ENCODE data around the gene ADAMTS9. TPM values are rescaled to one million over a fixed set of nuclear protein-coding genes. Genes with fewer than 3 reads are reported as not detected.

The ADAMTS9 gene
- total and polyA plus RNA-seq, 2 of the 13 experiments (the other 11 are each of a cell fraction or from before 2014, with no cell fraction given): 0.02 to 0.09 TPM

DNA sequence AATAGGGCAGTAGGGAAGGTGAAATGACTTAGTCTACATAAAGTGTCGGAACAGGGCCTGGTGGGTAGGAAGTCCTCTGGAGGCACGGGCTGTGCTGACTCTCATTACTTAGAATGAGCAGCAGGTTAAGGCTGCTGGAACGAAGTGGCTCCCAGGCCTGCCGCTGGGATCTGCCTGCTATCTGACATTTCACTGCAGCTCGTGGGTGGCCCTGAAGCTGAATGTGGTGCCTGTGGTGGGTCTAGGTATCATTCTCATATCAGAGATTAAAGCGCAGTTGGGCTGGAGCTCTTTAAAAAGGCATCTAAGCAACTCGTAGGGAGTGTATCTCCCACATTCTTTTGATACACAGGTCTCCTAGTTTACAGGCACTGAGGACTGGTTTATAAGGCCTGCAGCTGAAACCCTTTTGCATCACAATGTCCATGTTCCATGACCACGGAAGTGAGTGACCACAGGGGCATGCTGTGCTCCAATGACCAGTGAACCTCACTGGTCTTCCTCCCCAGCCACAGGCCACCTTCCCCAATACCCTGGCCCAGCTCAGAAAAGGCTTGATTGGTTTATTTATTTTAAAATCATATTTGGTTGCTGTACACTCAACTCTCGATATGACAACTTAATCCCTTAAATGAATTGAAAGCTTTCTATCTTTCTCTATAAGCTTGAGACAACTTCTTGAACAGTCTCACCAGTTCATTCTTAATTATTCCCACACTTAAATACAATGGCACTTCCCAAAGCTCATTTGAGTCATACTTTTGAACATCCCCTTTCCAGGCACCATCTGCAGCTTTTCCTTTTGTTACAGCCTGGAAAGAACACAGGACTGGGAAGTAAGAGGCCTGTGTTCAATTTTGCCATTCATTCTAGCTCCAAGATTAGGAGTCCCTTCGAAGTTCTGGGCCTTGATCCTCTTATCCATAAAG is 19.0 kb downstream of the ADAMTS9 start (continued):
- TF ChIP-seq, protein P1, sequence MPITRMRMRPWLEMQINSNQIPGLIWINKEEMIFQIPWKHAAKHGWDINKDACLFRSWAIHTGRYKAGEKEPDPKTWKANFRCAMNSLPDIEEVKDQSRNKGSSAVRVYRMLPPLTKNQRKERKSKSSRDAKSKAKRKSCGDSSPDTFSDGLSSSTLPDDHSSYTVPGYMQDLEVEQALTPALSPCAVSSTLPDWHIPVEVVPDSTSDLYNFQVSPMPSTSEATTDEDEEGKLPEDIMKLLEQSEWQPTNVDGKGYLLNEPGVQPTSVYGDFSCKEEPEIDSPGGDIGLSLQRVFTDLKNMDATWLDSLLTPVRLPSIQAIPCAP (CRISPR knock-in tag; IDR thresholded peaks at IDR 0.05; ENCODE audit: low read depth): no peak
- TF ChIP-seq FOXK1 (CRISPR knock-in tag; IDR thresholded peaks at IDR 0.05; ENCODE audit: borderline replicate concordance, low read depth) (no peak), TCF12 (IDR thresholded peaks at IDR 0.05) (no peak), TCF12 (CRISPR knock-in tag; IDR thresholded peaks at IDR 0.05) (no peak)

DNA sequence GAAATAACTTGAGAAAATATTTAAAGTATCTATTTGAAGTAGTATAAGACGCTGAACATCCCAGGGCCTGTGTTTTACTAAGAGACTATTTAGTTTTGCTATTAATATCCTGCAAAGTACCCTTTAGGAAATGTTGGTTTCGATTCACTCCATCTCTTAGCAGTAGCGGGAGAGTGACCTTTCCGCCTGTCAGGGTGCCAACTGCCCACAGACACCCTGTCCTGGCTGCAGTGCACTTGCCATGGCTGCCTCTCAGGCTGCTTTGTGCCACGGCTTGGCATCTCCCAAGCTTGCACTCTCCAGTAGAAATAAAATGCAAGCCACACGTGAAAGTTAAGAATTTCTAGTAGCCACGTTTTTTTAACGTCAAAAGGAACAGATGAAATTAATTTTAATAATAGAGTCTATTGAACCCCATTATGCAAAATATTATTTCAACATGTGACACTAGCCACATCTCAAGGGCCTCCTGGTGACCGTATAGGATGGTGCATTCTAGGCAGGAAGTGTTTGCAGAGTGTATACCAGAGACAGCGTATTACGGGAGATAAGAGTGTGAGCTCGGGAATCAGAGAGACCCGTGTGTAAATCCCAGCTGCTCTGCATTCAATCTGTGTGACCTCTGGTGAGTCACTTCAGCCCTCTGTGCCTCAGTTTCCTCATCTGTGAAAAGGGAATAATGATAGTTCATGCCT is 19.8 kb downstream of the ADAMTS9 start:
- Histone ChIP-seq H3K79me2 (ENCODE audit: insufficient read depth, low read length) (no peaks in the 10 kb centered on the region), H3K4me2 (ENCODE audit: low read depth, low read length) (no peak overlapping the region), H3K4me3 (replicated peaks in 1 of 3; ENCODE audit: insufficient read depth in 1 of 3, low read depth in 2 of 3, low read length in 3 of 3) (no peak overlapping the region), H2AFZ (ENCODE audit: low read length) (no peak overlapping the region), H3K9me3 (ENCODE audit: low read length) (no peaks in the 10 kb centered on the region), H3K36me3 (replicated peaks in 1 of 2; ENCODE audit: control insufficient read depth in 1 of 2, insufficient read depth in 2 of 2, low read length in 2 of 2) (no peaks in the 10 kb centered on the region), H3K27me3 (ENCODE audit: control insufficient read depth in 1 of 2, insufficient read depth in 2 of 2, low read length in 2 of 2) (no peaks in the 10 kb centered on the region), H4K20me1 (ENCODE audit: insufficient read depth, low read length) (no peaks in the 10 kb centered on the region), H3K27ac (ENCODE audit: extremely low read length, insufficient read depth, low read length) (no peak overlapping the region), H3K4me1 (ENCODE audit: insufficient read depth, low read length) (no peaks in the 10 kb centered on the region), H3K9ac (ENCODE audit: insufficient read depth, low read depth, low read length) (no peak overlapping the region)
- in situ Hi-C loops (cut with HindIII; ENCODE audit: extremely low pct_ligation_motif_present, low pct_unique_long_range_greater_than_20kb): no loop called here
- POLR2A ChIA-PET: no interaction called here
- DNase-seq (ENCODE audit: low spot score): no peak
- WGBS (ENCODE audit: low lambda C conversion rate): 63% methylated on average over 13 of the region's 13 CpGs
- no peak for ATAC-seq
- no peak for FAIRE-seq
- intact Hi-C loops (cut with micrococcal nuclease; ENCODE audit: unreplicated experiment): no loop called here
- CTCF ChIA-PET (ENCODE audit: low intra/inter-chr PET ratio, low total read pairs): no interaction called here
- BruUV-seq (replicated peaks): no TSS peak
- TF ChIP-seq, protein P2, sequence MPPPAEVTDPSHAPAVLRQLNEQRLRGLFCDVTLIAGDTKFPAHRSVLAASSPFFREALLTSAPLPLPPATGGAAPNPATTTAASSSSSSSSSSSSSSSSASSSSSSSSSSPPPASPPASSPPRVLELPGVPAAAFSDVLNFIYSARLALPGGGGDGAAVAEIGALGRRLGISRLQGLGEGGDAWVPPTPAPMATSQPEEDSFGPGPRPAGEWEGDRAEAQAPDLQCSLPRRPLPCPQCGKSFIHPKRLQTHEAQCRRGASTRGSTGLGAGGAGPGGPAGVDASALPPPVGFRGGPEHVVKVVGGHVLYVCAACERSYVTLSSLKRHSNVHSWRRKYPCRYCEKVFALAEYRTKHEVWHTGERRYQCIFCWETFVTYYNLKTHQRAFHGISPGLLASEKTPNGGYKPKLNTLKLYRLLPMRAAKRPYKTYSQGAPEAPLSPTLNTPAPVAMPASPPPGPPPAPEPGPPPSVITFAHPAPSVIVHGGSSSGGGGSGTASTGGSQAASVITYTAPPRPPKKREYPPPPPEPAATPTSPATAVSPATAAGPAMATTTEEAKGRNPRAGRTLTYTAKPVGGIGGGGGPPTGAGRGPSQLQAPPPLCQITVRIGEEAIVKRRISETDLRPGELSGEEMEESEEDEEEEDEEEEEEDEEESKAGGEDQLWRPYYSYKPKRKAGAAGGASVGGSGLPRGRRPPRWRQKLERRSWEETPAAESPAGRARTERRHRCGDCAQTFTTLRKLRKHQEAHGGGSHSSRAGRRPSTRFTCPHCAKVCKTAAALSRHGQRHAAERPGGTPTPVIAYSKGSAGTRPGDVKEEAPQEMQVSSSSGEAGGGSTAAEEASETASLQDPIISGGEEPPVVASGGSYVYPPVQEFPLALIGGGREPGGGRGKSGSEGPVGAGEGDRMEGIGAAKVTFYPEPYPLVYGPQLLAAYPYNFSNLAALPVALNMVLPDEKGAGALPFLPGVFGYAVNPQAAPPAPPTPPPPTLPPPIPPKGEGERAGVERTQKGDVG (CRISPR knock-in tag; IDR thresholded peaks at IDR 0.05; ENCODE audit: borderline replicate concordance): no peak
- TF ChIP-seq HNRNPK (IDR thresholded peaks at IDR 0.05; ENCODE audit: low read depth, low read length, poor library complexity, severe bottlenecking) (no peak), DNMT1 (CRISPR knock-in tag; IDR thresholded peaks at IDR 0.05) (no peak), NFIB (CRISPR knock-in tag; IDR thresholded peaks at IDR 0.05; ENCODE audit: borderline replicate concordance) (no peak), JARID2 (CRISPR knock-in tag; IDR thresholded peaks at IDR 0.05; ENCODE audit: insufficient replicate concordance) (no peak)
- TF ChIP-seq, protein P3, sequence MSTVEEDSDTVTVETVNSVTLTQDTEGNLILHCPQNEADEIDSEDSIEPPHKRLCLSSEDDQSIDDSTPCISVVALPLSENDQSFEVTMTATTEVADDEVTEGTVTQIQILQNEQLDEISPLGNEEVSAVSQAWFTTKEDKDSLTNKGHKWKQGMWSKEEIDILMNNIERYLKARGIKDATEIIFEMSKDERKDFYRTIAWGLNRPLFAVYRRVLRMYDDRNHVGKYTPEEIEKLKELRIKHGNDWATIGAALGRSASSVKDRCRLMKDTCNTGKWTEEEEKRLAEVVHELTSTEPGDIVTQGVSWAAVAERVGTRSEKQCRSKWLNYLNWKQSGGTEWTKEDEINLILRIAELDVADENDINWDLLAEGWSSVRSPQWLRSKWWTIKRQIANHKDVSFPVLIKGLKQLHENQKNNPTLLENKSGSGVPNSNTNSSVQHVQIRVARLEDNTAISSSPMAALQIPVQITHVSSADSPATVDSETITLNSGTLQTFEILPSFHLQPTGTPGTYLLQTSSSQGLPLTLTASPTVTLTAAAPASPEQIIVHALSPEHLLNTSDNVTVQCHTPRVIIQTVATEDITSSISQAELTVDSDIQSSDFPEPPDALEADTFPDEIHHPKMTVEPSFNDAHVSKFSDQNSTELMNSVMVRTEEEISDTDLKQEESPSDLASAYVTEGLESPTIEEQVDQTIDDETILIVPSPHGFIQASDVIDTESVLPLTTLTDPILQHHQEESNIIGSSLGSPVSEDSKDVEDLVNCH (CRISPR knock-in tag; IDR thresholded peaks at IDR 0.05): no peak
- TF ChIP-seq, protein P4, sequence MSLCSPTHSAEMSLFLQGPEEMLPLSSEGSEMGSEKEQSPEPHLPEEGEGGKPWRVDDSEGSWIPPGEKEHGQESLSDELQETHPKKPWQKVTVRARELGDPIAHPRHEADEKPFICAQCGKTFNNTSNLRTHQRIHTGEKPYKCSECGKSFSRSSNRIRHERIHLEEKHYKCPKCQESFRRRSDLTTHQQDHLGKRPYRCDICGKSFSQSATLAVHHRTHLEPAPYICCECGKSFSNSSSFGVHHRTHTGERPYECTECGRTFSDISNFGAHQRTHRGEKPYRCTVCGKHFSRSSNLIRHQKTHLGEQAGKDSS (CRISPR knock-in tag; IDR thresholded peaks at IDR 0.05; ENCODE audit: borderline replicate concordance, low read depth): no peak
